A549 (cell line): Measurements from ENCODE around the gene COL15A1. TPM values are rescaled to one million over a fixed set of nuclear protein-coding genes. Genes with fewer than 3 reads are reported as not detected.

ENCODE experiments used
- ATAC-seq, 2 experiments: fragments of 200-7000 bp in 1 of 2; fragments of >200 bp in 1 of 2; cut with Nextera tagmentation in 1 of 2; cut with Tn5 transposase in 1 of 2; 3 replicates each; pipeline versions ENCODE4 v1.8.0 to v1.9.1; 2018 to 2020; ENCODE audit warnings: mild to moderate bottlenecking in 1 of 2, moderate library complexity in 1 of 2
- CTCF ChIA-PET: fragments of 300-600 bp; sonication (Branson Sonifier 250); formaldehyde crosslinking; extraction: SDS; loops from one replicate; lab custom pipeline; 2021; ENCODE audit warnings: antibody characterized with exemption, inconsistent platforms; lab: Yijun Ruan, JAX
- POLR2A ChIA-PET: fragments of 350-600 bp; formaldehyde crosslinking; extraction: SDS; loops from one replicate; lab custom pipeline; 2021; ENCODE audit warnings: antibody characterized with exemption, inconsistent platforms; lab: Yijun Ruan, JAX
- DNase-seq, 2 experiments: peaks; one replicate each; pipeline versions ENCODE4 v3.0.0 to v3.0.0-alpha.2; 2011 to 2016; ENCODE audit warnings: low read depth in 1 of 2, low spot score in 1 of 2
- FAIRE-seq: peaks from 2 replicates; lab custom pipeline; 2011; peaks lifted over from hg19 to GRCh38; lab: Jason Lieb, UNC
- H3K27ac ChIP-seq, 2 experiments: fragments of >200 bp; sonication (Bioruptor Twin); formaldehyde crosslinking; 3 replicates each; pipeline ENCODE4 v1.5.1; 2016 to 2017
- H3K4me1 ChIP-seq: fragments of >200 bp; sonication (Bioruptor Twin); formaldehyde crosslinking; 3 replicates; pipeline ENCODE4 v1.6.1; 2016
- H3K4me2 ChIP-seq: fragments of >200 bp; sonication (Bioruptor Twin); formaldehyde crosslinking; 3 replicates; pipeline ENCODE4 v1.6.1; 2016
- H3K4me3 ChIP-seq: fragments of >200 bp; sonication (Bioruptor Twin); formaldehyde crosslinking; 3 replicates; pipeline ENCODE4 v1.5.1; 2016
- H3K9me3 ChIP-seq: fragments of >200 bp; sonication (Bioruptor Twin); formaldehyde crosslinking; 3 replicates; pipeline ENCODE4 v1.6.1; 2016
- BCL3 ChIP-seq: fragments of >200 bp; sonication (Bioruptor Twin); formaldehyde crosslinking; IDR thresholded peaks from 3 replicates; pipeline ENCODE4 v1.6.1; 2016
- CHD2 ChIP-seq: fragments of 150-350 bp; IDR thresholded peaks from 2 replicates; pipeline ENCODE4 v1.6.1; 2014; ENCODE audit warnings: low read length; ENCODE audit not compliant: partially characterized antibody
- E2F6 ChIP-seq: IDR thresholded peaks from 2 replicates; pipeline ENCODE4 v1.6.1; 2012; ENCODE audit warnings: low read depth, borderline replicate concordance
- ELK1 ChIP-seq: fragments of 150-350 bp; IDR thresholded peaks from 2 replicates; pipeline ENCODE4 v1.6.1; 2014; ENCODE audit warnings: low read depth, mild to moderate bottlenecking, low read length
- FOSB ChIP-seq: fragments of 250-450 bp; sonication (Bioruptor Pico); IDR thresholded peaks from 2 replicates; pipeline ENCODE4 v1.5.0; 2020; ENCODE audit warnings: mild to moderate bottlenecking, moderate library complexity
- FOSL2 ChIP-seq, 2 experiments: fragments of 450-650 bp in 1 of 2; fragments of >200 bp in 1 of 2; sonication (Bioruptor Twin) in 1 of 2; formaldehyde crosslinking; IDR thresholded peaks; 2 replicates each; pipeline versions ENCODE4 v1.5.0 to v1.6.1; 2016 to 2020; ENCODE audit warnings: mild to moderate bottlenecking in 1 of 2, moderate library complexity in 1 of 2
- FOXS1 ChIP-seq: fragments of 250-450 bp; sonication (Bioruptor Pico); IDR thresholded peaks from 2 replicates; pipeline ENCODE4 v1.5.0; 2020; ENCODE audit warnings: mild to moderate bottlenecking, moderate library complexity
- GATA3 ChIP-seq: IDR thresholded peaks from 2 replicates; pipeline ENCODE4 v1.6.1; 2012; ENCODE audit warnings: borderline replicate concordance
- HEYL ChIP-seq: fragments of 250-450 bp; sonication (Bioruptor Pico); IDR thresholded peaks from 2 replicates; pipeline ENCODE4 v1.8.0; 2021; ENCODE audit warnings: mild to moderate bottlenecking, moderate library complexity
- HMGXB4 ChIP-seq: fragments of 250-450 bp; sonication (Bioruptor Pico); IDR thresholded peaks from 2 replicates; pipeline ENCODE4 v1.5.0; 2021; ENCODE audit warnings: mild to moderate bottlenecking, moderate library complexity, borderline replicate concordance
- HOXB5 ChIP-seq: fragments of 250-450 bp; sonication (Bioruptor Pico); IDR thresholded peaks from 2 replicates; pipeline ENCODE4 v1.5.0; 2020; ENCODE audit warnings: mild to moderate bottlenecking, moderate library complexity
- JUN ChIP-seq, 2 experiments: fragments of >200 bp; sonication (Bioruptor Twin); formaldehyde crosslinking; IDR thresholded peaks; 2 replicates in 1 of 2; 3 replicates in 1 of 2; pipeline ENCODE4 v1.6.1; 2016 to 2017
- KDM1A ChIP-seq: fragments of 200-600 bp; sonication (generic); IDR thresholded peaks from 2 replicates; pipeline ENCODE4 v1.6.1; 2016; ENCODE audit warnings: low read depth, mild to moderate bottlenecking
- KDM5A ChIP-seq: fragments of 200-600 bp; sonication (generic); IDR thresholded peaks from 2 replicates; pipeline ENCODE4 v1.6.1; 2016; ENCODE audit warnings: antibody characterized with exemption, mild to moderate bottlenecking
- MAFK ChIP-seq: fragments of 450-650 bp; IDR thresholded peaks from 2 replicates; pipeline ENCODE4 v1.6.1; 2014; ENCODE audit not compliant: partially characterized antibody
- MAZ ChIP-seq: fragments of 150-350 bp; IDR thresholded peaks from 2 replicates; pipeline ENCODE4 v1.6.1; 2014; ENCODE audit warnings: antibody characterized with exemption, low read depth, low read length, borderline replicate concordance
- NR3C1 ChIP-seq: fragments of >200 bp; sonication (Bioruptor Twin); formaldehyde crosslinking; IDR thresholded peaks from 3 replicates; pipeline ENCODE4 v1.6.1; 2017
- PHF8 ChIP-seq: fragments of 200-600 bp; sonication (generic); IDR thresholded peaks from 2 replicates; pipeline ENCODE4 v1.6.1; 2016; ENCODE audit warnings: low read depth, mild to moderate bottlenecking, antibody characterized with exemption, moderate library complexity, borderline replicate concordance
- POLR2A ChIP-seq: IDR thresholded peaks from 2 replicates; pipeline ENCODE4 v1.6.1; 2012; ENCODE audit warnings: mild to moderate bottlenecking, low read length
- RCOR1 ChIP-seq: fragments of 150-350 bp; IDR thresholded peaks from 2 replicates; pipeline ENCODE4 v1.6.1; 2014; ENCODE audit warnings: antibody characterized with exemption, low read length, low read depth
- SREBF2 ChIP-seq: fragments of 450-650 bp; IDR thresholded peaks from 2 replicates; pipeline ENCODE4 v1.6.1; 2014; ENCODE audit warnings: mild to moderate bottlenecking, moderate library complexity
- TFCP2L1 ChIP-seq: fragments of 250-450 bp; sonication (Bioruptor Pico); IDR thresholded peaks from 2 replicates; pipeline ENCODE4 v1.5.0; 2021; ENCODE audit warnings: mild to moderate bottlenecking
- TP53 ChIP-seq: fragments of 250-450 bp; sonication (Bioruptor Pico); IDR thresholded peaks from 2 replicates; pipeline ENCODE4 v1.5.0; 2021; ENCODE audit warnings: mild to moderate bottlenecking, moderate library complexity
- ZC3H11A ChIP-seq: fragments of 450-650 bp; IDR thresholded peaks from 2 replicates; pipeline ENCODE4 v1.6.1; 2014; ENCODE audit warnings: antibody characterized with exemption, mild to moderate bottlenecking
- ZFP36 ChIP-seq: fragments of 450-650 bp; IDR thresholded peaks from 2 replicates; pipeline ENCODE4 v1.6.1; 2014; ENCODE audit warnings: borderline replicate concordance; ENCODE audit not compliant: partially characterized antibody
- ZNF302 ChIP-seq: fragments of 250-450 bp; sonication (Bioruptor Pico); IDR thresholded peaks from 2 replicates; pipeline ENCODE4 v1.9.0; 2021; ENCODE audit warnings: inconsistent platforms, mild to moderate bottlenecking, moderate library complexity
- ZSCAN20 ChIP-seq: fragments of 250-450 bp; sonication (Bioruptor Pico); IDR thresholded peaks from 2 replicates; pipeline ENCODE4 v1.8.0; 2022; ENCODE audit warnings: mild to moderate bottlenecking, moderate library complexity
- WGBS: methylation state at CpG from one replicate; pipeline ENCODE4 v1.1.6; 2017; ENCODE audit errors: missing lambda C conversion rate; 5-methylcytosine and 5-hydroxymethylcytosine counted together
- polyA plus RNA-seq, 4 experiments: library from polyadenylated mRNA; depleted of rRNA in 3 of 4; stranded (reverse); fragments of >200 nt; fragmentation: RNase III in 1 of 4; extraction: RNeasy Plus Mini Kit Qiagen cat#74134 plus additional on column Dnase treatment in 1 of 4; gene quantifications; 2 replicates in 3 of 4; 3 replicates in 1 of 4; pipeline ENCODE4 v1.2.3, GENCODE V29; 2011 to 2017

COL15A1 gene
- polyA plus RNA-seq, 2 of the 4 experiments (the other 2 are of a cell fraction), result 0.09 to 0.12 TPM

- TF ChIP-seq ELK1 (no peak), JUN (IDR thresholded peaks at IDR 0.05) (no peak), CHD2 (no peak), ZC3H11A (no peak), RCOR1 (no peak), KDM5A (no peak), TP53 (no peak), KDM1A (no peak), HMGXB4 (no peak), ZFP36 (no peak)
These were observed 18.5 kb downstream of the COL15A1 start (continued) for GRCh38 chr9:98962181-98962560.

GRCh38 chr9:98962861-98963260 lies 19.2 kb downstream of the COL15A1 start:
- no peak overlapping the region for H3K27ac ChIP-seq
- no peak for FAIRE-seq
- CTCF ChIA-PET, result interaction anchor here (1.3 to 2.7 kb wide), 4 partner anchors 10 to 115 kb away, joined by 4 to 9 read pairs (median 4); no protein-coding TSS in a partner anchor
- ATAC-seq, result no peak
- POLR2A ChIA-PET, result no interaction called here
- no peak overlapping the region for H3K4me2 ChIP-seq
- no peaks in the 10 kb centered on the region for H3K4me1 ChIP-seq
- TF ChIP-seq HMGXB4 (no peak), FOSL2 (IDR thresholded peaks at IDR 0.05) (no peak), FOSL2 (CRISPR knock-in tag; IDR thresholded peaks at IDR 0.05) (no peak)
- no peak for DNase-seq
- H3K9me3 ChIP-seq, result no peaks in the 10 kb centered on the region
- 26% methylated on average over 5 of the region's 5 CpGs for WGBS
- H3K4me3 ChIP-seq, result no peak overlapping the region

- FAIRE-seq, result no peak
- Histone ChIP-seq H3K4me3 (no peak overlapping the region), H3K4me1 (no peaks in the 10 kb centered on the region), H3K27ac (no peak overlapping the region), H3K9me3 (no peaks in the 10 kb centered on the region), H3K4me2 (no peak overlapping the region)
- no peak for TF ChIP-seq ZNF302 (CRISPR knock-in tag)
- TF ChIP-seq ZFP36, result no peak
- TF ChIP-seq HEYL (CRISPR knock-in tag), result no peak
- no peak for TF ChIP-seq JUN (IDR thresholded peaks at IDR 0.05)
- TF ChIP-seq TFCP2L1, result no peak
- TF ChIP-seq MAZ, result no peak
- TF ChIP-seq SREBF2, result no peak
- no peak for TF ChIP-seq KDM5A
- ChIA-PET CTCF (interaction anchor here (1.6 to 4.2 kb wide), 5 partner anchors 11 to 177 kb away, joined by 5 to 24 read pairs (median 5); no protein-coding TSS in a partner anchor), POLR2A (no interaction called here)
- DNase-seq, result no peak
- 7% methylated on average over 2 of the region's 2 CpGs for WGBS
- no peak for ATAC-seq
These were observed 20.5 kb downstream of the COL15A1 start for GRCh38 chr9:98964201-98964600.

- DNase-seq, result no peak
- Histone ChIP-seq H3K4me2 (no peak overlapping the region), H3K9me3 (no peaks in the 10 kb centered on the region), H3K4me1 (no peaks in the 10 kb centered on the region), H3K27ac (no peak overlapping the region), H3K4me3 (no peak overlapping the region)
- CTCF ChIA-PET, result interaction anchor here (0.6 to 4.2 kb wide), 7 partner anchors 10 to 177 kb away, joined by 3 to 24 read pairs (median 5); no protein-coding TSS in a partner anchor
- no peak for ATAC-seq
- POLR2A ChIA-PET, result no interaction called here
- WGBS, result 44% methylated on average over 7 of the region's 7 CpGs
- FAIRE-seq, result no peak
- TF ChIP-seq FOXS1 (no peak), E2F6 (no peak), FOSB (CRISPR knock-in tag) (no peak), JUN (IDR thresholded peaks at IDR 0.05) (no peak), PHF8 (no peak), HOXB5 (CRISPR knock-in tag) (no peak), FOSL2 (IDR thresholded peaks at IDR 0.05) (no peak), FOSL2 (CRISPR knock-in tag; IDR thresholded peaks at IDR 0.05) (no peak), POLR2A (no peak), MAFK (no peak), BCL3 (no peak), HEYL (CRISPR knock-in tag) (no peak), NR3C1 (no peak), ZSCAN20 (no peak), GATA3 (no peak)
These were observed 21.2 kb downstream of the COL15A1 start for GRCh38 chr9:98964911-98965336.
